Tibial nerve (tissue), 4 donors: ENCODE measurements around the gene ANKDD1A. TPM values are rescaled to one million over a fixed set of nuclear protein-coding genes. Genes with fewer than 3 reads are reported as not detected.

Experiments
- DNase-seq, 2 donors: peaks; one replicate each; pipeline ENCODE4 v3.0.0-alpha.2; 2019; ENCODE audit warnings: low spot score in 2 of 2
- H3K27ac ChIP-seq, 4 donors: fragments of 200-600 bp; sonication (generic) in 3 of 4; one replicate each; pipeline ENCODE4 v1.5.1; 2017 to 2019; ENCODE audit warnings: mild to moderate bottlenecking in 1 of 4
- H3K27me3 ChIP-seq, 2 donors: fragments of 200-600 bp; sonication (generic) in 1 of 2; one replicate each; pipeline versions ENCODE4 v1.5.1 to v1.6.0; 2017 to 2019
- H3K36me3 ChIP-seq, 3 donors: fragments of 200-600 bp; sonication (generic); one replicate each; pipeline ENCODE4 v1.5.1; 2018 to 2019
- H3K4me1 ChIP-seq, 4 donors: fragments of 200-600 bp; sonication (generic) in 3 of 4; one replicate each; pipeline ENCODE4 v1.5.1; 2017 to 2019
- H3K4me3 ChIP-seq, 4 donors: fragments of 200-600 bp; sonication (generic) in 3 of 4; one replicate each; pipeline ENCODE4 v1.5.1; 2017 to 2019; ENCODE audit warnings: mild to moderate bottlenecking in 1 of 4, moderate library complexity in 1 of 4
- H3K9me3 ChIP-seq, 4 donors: fragments of 200-600 bp; sonication (generic) in 3 of 4; one replicate each; pipeline ENCODE4 v1.5.1; 2017 to 2019
- CTCF ChIP-seq, 5 experiments: fragments of 200-600 bp in 3 of 5; fragments of 450-650 bp in 2 of 5; sonication (generic) in 3 of 5; IDR thresholded peaks; one replicate each; pipeline ENCODE4 v1.5.1; 2016 to 2019; ENCODE audit warnings: antibody characterized with exemption in 5 of 5, mild to moderate bottlenecking in 3 of 5, moderate library complexity in 2 of 5
- EP300 ChIP-seq, 2 donors: sonication (generic); formaldehyde crosslinking; IDR thresholded peaks; one replicate each; pipeline ENCODE4 v1.6.1; 2017; ENCODE audit warnings: antibody characterized with exemption in 2 of 2, mild to moderate bottlenecking in 1 of 2
- POLR2A ChIP-seq, 2 donors: fragments of 450-650 bp; IDR thresholded peaks; one replicate each; pipeline ENCODE4 v1.6.1; 2017; ENCODE audit warnings: antibody characterized with exemption in 2 of 2, mild to moderate bottlenecking in 2 of 2, moderate library complexity in 2 of 2
- WGBS, 2 donors: methylation state at CpG; one replicate each; pipeline ENCODE4 v1.1.5; 2018; 5-methylcytosine and 5-hydroxymethylcytosine counted together
- total RNA-seq, 4 donors: library from RNA; depleted of rRNA; stranded (reverse); fragments of >200 nt; gene quantifications; one replicate each; pipeline ENCODE4 v1.1.0, GENCODE V29; 2016

Gene ANKDD1A
- total RNA-seq, 4 donors from 2014 or later: 18.2 to 39.3 (median 26.3) TPM

- H3K27ac ChIP-seq: no peak overlapping the region
- WGBS, 2 donors: 74 to 76% methylated on average over 3 of the region's 3 CpGs
- no peaks in the 10 kb centered on the region for H3K9me3 ChIP-seq
- H3K36me3 ChIP-seq: no peaks in the 10 kb centered on the region
- DNase-seq: no peak
- TF ChIP-seq EP300 (IDR thresholded peaks at IDR 0.05) (no peak), POLR2A (IDR thresholded peaks at IDR 0.05) (no peak), CTCF (IDR thresholded peaks at IDR 0.05) (no peak)
- peaks cover 0 to 31% (median 0%) of the 10 kb centered on the region in 4 donors for H3K4me1 ChIP-seq
- H3K4me3 ChIP-seq: no peak overlapping the region
- no peaks in the 10 kb centered on the region for H3K27me3 ChIP-seq
Observed at GRCh38 chr15:64909546-64909945, 2.2 kb upstream of the ANKDD1A start.

GRCh38 chr15:64912379-64913325, 950 bp downstream of the ANKDD1A start:
- 78 to 82% methylated on average over 15 of the region's 15 CpGs for WGBS, 2 donors

DNA sequence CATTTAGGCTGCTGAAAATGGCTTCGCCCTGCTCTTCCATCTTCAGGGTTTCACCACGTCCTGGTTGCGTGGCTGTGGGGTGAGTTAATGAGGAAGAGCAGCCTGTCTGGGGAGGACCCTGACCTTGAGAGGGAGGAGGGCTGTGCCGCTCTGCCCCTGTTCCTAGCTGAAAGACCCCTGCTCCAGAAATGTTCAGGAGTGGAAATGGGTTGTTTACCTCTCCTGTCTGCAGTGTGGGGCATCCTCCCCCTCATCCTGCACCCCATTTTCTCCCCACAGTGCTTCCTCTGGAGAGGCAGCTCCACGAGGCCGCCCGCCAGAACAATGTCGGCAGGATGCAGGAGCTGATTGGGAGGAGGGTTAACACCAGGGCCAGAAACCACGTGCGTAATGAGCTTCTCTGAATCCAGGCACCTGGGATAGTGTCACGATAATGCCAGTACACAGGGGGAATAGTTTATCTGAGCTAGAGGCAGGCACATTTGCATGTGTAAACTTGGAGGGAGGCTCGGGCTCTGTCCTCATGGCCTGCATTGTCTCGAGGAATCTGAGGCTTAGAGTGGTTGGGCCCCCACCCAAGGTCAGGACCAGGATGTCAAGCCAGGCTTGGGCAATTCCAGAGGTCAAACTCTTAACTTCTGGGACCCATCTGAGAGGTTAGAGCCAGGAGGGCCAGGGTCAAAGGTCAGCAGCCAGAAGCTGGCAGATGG, 4.0 kb downstream of the ANKDD1A start:
- WGBS, 2 donors: 61 to 66% methylated on average over 13 of the region's 13 CpGs
- TF ChIP-seq EP300 (IDR thresholded peaks at IDR 0.05) (no peak), POLR2A (IDR thresholded peaks at IDR 0.05) (no peak)
- Histone ChIP-seq H3K27ac (no peak overlapping the region), H3K4me3 (no peak overlapping the region), H3K36me3 (no peaks in the 10 kb centered on the region), H3K4me1 (peaks cover 0 to 21% (median 0%) of the 10 kb centered on the region in 4 donors), H3K9me3 (no peaks in the 10 kb centered on the region), H3K27me3 (no peaks in the 10 kb centered on the region)
- DNase-seq: no peak

More at GRCh38 chr15:64912379-64913325, 950 bp downstream of the ANKDD1A start:
- H3K4me1 ChIP-seq: peaks cover 0 to 21% (median 0%) of the 10 kb centered on the region in 4 donors
- H3K4me3 ChIP-seq: peak overlapping the region in 3 of 4 donors; percentile 37 to 66 (median 54)
- DNase-seq: no peak
- no peaks in the 10 kb centered on the region for H3K36me3 ChIP-seq
- no peaks in the 10 kb centered on the region for H3K9me3 ChIP-seq
- no peak overlapping the region for H3K27ac ChIP-seq
- TF ChIP-seq CTCF (IDR thresholded peaks at IDR 0.05) (no peak), EP300 (IDR thresholded peaks at IDR 0.05) (no peak), POLR2A (IDR thresholded peaks at IDR 0.05) (no peak)
- H3K27me3 ChIP-seq: no peaks in the 10 kb centered on the region

DNA sequence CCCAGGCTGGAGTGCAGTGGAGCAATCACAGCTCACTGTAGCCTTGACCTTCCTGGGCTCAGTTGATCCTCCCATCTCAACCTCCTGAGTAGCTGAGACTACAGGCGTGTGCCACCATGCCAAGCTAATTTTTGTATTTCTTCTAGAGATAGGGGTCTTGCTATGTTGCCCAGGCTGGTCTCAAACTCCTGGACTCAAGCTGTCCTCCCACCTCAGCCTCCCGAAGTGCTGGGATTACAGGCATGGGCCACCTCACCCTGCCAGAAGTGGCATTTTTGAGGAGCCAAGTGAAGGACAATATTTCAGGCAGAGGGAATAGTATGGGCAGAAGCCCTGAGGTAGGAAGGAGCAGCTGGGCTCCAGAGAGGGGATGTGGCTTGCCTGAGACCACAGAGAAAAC, 4.7 kb downstream of the ANKDD1A start:
- no peaks in the 10 kb centered on the region for H3K9me3 ChIP-seq
- H3K4me1 ChIP-seq: peaks cover 0 to 15% (median 0%) of the 10 kb centered on the region in 4 donors
- H3K36me3 ChIP-seq: no peaks in the 10 kb centered on the region
- TF ChIP-seq POLR2A (IDR thresholded peaks at IDR 0.05) (no peak), CTCF (IDR thresholded peaks at IDR 0.05) (no peak), EP300 (IDR thresholded peaks at IDR 0.05) (no peak)
- no peak overlapping the region for H3K4me3 ChIP-seq
- no peak for DNase-seq
- H3K27me3 ChIP-seq: no peaks in the 10 kb centered on the region
- H3K27ac ChIP-seq: no peak overlapping the region
- 96 to 100% methylated on average over 2 of the region's 2 CpGs for WGBS, 2 donors

- TF ChIP-seq EP300 (IDR thresholded peaks at IDR 0.05) (no peak), CTCF (IDR thresholded peaks at IDR 0.05) (no peak), POLR2A (IDR thresholded peaks at IDR 0.05) (no peak)
- H3K4me3 ChIP-seq: no peak overlapping the region
- H3K4me1 ChIP-seq: peaks cover 0 to 15% (median 1%) of the 10 kb centered on the region in 4 donors
- DNase-seq: no peak
- 87 to 99% methylated on average over 9 of the region's 9 CpGs for WGBS, 2 donors
- no peaks in the 10 kb centered on the region for H3K9me3 ChIP-seq
- no peak overlapping the region for H3K27ac ChIP-seq
- H3K36me3 ChIP-seq: no peaks in the 10 kb centered on the region
- H3K27me3 ChIP-seq: no peaks in the 10 kb centered on the region
Observed at GRCh38 chr15:64917211-64917610, 5.5 kb downstream of the ANKDD1A start.
